Measurements from ENCODE around the gene TRIB2.

Gene TRIB2

GRCh38 chr2:12675352-12675795 is 41.4 kb upstream of the TRIB2 start:
- TF ChIP-seq, protein P1, sequence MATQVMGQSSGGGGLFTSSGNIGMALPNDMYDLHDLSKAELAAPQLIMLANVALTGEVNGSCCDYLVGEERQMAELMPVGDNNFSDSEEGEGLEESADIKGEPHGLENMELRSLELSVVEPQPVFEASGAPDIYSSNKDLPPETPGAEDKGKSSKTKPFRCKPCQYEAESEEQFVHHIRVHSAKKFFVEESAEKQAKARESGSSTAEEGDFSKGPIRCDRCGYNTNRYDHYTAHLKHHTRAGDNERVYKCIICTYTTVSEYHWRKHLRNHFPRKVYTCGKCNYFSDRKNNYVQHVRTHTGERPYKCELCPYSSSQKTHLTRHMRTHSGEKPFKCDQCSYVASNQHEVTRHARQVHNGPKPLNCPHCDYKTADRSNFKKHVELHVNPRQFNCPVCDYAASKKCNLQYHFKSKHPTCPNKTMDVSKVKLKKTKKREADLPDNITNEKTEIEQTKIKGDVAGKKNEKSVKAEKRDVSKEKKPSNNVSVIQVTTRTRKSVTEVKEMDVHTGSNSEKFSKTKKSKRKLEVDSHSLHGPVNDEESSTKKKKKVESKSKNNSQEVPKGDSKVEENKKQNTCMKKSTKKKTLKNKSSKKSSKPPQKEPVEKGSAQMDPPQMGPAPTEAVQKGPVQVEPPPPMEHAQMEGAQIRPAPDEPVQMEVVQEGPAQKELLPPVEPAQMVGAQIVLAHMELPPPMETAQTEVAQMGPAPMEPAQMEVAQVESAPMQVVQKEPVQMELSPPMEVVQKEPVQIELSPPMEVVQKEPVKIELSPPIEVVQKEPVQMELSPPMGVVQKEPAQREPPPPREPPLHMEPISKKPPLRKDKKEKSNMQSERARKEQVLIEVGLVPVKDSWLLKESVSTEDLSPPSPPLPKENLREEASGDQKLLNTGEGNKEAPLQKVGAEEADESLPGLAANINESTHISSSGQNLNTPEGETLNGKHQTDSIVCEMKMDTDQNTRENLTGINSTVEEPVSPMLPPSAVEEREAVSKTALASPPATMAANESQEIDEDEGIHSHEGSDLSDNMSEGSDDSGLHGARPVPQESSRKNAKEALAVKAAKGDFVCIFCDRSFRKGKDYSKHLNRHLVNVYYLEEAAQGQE (IDR thresholded peaks at IDR 0.05; ENCODE audit: insufficient read depth in 1 of 2, low read depth in 2 of 2, low read length in 2 of 2): 0 out of 4 replicates have a peak, but pooled peaks of 1 of the 2 experiments have one; percentile 12
- no peak for TF ChIP-seq SIN3A (IDR thresholded peaks at IDR 0.05; ENCODE audit: borderline replicate concordance, insufficient read depth, low read length)
- no peak for TF ChIP-seq POLR2AphosphoS5 (IDR thresholded peaks at IDR 0.05; ENCODE audit: low read depth, low read length)
- no peak for TF ChIP-seq TAF1 (IDR thresholded peaks at IDR 0.05; ENCODE audit: borderline replicate concordance, insufficient read depth, low read length)
- no peak for TF ChIP-seq FOXP2 (optimal IDR thresholded peaks at IDR 0.05; ENCODE audit: borderline replicate concordance, extremely low read depth, extremely low read length, insufficient read depth)

DNA sequence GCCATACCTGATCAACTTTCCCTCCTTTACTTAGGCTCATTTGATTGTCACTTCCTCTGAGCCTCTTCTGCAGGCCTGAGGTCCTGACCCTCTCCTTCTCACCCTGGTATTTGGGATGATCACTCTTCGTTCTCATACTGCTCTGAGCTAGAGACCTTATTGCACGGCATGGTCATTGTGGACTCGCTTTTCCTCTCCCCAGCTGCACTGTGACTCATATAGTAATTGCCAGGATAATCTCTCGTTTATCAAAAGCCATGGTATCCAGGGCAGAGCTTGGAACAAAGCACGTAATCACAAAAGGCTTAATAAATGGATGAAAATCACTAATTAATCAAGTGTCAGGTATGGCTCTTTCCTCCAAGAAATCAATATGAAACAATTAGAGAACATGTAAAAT is 40.9 kb upstream of the TRIB2 start:
- no peak for TF ChIP-seq POLR2AphosphoS5 (IDR thresholded peaks at IDR 0.05; ENCODE audit: low read depth, low read length)
- no peak for TF ChIP-seq TAF1 (IDR thresholded peaks at IDR 0.05; ENCODE audit: borderline replicate concordance, insufficient read depth, low read length)
- TF ChIP-seq SIN3A (IDR thresholded peaks at IDR 0.05; ENCODE audit: borderline replicate concordance, insufficient read depth, low read length): no peak
- TF ChIP-seq FOXP2 (optimal IDR thresholded peaks at IDR 0.05; ENCODE audit: borderline replicate concordance, extremely low read depth, extremely low read length, insufficient read depth): no peak

DNA sequence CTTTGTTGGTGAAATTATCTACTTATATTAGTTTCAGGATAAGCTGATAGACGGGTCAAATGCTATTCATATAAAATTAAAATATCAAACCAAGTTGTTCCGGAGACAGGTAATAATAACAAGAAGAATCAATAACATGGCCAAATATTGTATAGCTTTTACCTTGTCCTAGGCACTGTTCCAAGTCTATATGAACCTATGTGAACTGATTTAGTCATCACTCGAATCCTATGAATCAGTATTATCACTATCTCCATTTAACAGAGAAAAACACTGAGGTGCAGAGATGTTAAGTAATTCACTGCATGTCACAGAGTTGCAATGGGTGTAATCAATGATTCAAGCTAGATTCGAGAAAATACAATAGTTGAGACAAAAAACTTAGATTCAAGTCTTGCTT is 40.0 kb upstream of the TRIB2 start:
- TF ChIP-seq SIN3A (IDR thresholded peaks at IDR 0.05; ENCODE audit: borderline replicate concordance, insufficient read depth, low read length) (no peak), TAF1 (IDR thresholded peaks at IDR 0.05; ENCODE audit: borderline replicate concordance, insufficient read depth, low read length) (no peak)

DNA sequence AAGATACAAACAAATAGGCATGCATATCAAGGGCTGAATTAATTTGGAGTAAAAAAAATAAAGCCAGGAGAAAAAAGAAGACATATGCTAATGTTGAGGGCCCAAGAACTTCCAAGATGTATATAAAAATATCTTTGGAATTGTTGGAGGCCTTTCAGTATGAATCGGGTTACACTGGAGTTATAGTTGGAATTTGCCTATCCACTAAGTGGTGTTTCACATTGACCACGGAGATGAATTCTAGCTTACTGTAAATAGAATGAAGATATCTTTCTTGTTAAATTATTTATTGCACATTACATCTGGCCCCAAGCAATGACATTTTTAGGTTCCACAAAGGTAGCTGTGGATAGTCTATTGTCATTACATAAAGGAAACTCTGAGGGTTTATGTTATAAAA is 38.5 kb upstream of the TRIB2 start:
- no peak for TF ChIP-seq SIN3A (IDR thresholded peaks at IDR 0.05; ENCODE audit: borderline replicate concordance, insufficient read depth, low read length)

- TF ChIP-seq FOXP2 (optimal IDR thresholded peaks at IDR 0.05; ENCODE audit: borderline replicate concordance, extremely low read depth, extremely low read length, insufficient read depth) (no peak), POLR2AphosphoS5 (IDR thresholded peaks at IDR 0.05; ENCODE audit: low read depth, low read length) (no peak), SIN3A (IDR thresholded peaks at IDR 0.05; ENCODE audit: borderline replicate concordance, insufficient read depth, low read length) (no peak), TAF1 (IDR thresholded peaks at IDR 0.05; ENCODE audit: borderline replicate concordance, insufficient read depth, low read length) (no peak)
- TF ChIP-seq, protein P1 (IDR thresholded peaks at IDR 0.05; ENCODE audit: insufficient read depth in 1 of 2, low read depth in 2 of 2, low read length in 2 of 2): no peak
Observed at GRCh38 chr2:12679550-12680072, 37.1 kb upstream of the TRIB2 start.

DNA sequence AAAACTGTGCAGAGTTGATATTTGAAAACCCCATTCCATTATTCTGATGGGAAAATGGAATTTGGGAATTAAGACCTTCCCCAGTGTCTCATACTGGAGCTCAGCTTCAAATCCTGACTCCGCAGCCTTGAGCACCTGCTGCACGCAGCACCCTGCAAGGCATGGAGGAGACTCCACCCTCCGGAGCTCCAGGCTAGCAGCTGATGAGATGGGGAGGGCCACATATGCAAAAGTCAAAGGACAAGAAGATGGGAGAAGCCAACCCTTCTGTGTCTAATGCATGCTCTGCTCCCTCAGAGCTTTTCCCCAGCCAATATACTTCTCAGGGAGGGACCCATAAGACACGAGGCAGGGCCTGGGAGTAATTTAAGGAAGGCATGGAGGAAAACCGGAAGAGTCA is 34.7 kb upstream of the TRIB2 start:
- TF ChIP-seq TAF1 (IDR thresholded peaks at IDR 0.05; ENCODE audit: borderline replicate concordance, insufficient read depth, low read length): no peak
- TF ChIP-seq, protein P1 (IDR thresholded peaks at IDR 0.05; ENCODE audit: insufficient read depth in 1 of 2, low read depth in 2 of 2, low read length in 2 of 2): no peak

DNA sequence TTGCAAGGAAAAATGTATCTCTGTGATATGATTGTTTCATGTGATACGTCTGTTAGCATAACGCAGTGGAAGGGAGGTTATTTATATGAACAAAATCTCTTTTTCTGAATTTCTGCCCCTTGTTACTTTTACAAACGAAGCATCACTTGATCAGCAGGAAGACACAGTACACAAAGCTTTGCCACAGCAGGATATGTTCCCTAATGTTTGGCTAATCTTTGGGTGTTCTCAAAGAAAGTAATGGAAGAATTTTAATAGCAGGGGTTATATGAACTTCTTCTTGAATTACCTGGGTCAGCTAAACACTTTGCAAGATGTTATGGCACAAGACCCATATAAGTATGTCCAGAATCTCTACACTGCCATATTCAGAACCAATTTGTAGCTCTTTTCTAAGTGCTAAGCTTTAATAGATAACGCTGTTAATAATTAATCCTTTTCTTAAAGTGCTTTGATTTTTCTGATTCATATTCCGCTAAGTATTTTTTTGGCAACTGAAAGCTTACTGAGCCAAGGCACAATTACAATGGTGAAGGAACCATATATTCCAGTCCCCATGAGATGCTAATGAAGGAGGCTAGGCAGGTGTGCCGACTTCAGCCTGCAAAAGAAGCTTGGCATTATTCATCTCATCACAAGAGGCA is 33.2 kb upstream of the TRIB2 start:
- TF ChIP-seq, protein P1 (IDR thresholded peaks at IDR 0.05; ENCODE audit: insufficient read depth in 1 of 2, low read depth in 2 of 2, low read length in 2 of 2): no peak
- TF ChIP-seq TAF1 (IDR thresholded peaks at IDR 0.05; ENCODE audit: borderline replicate concordance, insufficient read depth, low read length) (no peak), FOXP2 (optimal IDR thresholded peaks at IDR 0.05; ENCODE audit: borderline replicate concordance, extremely low read depth, extremely low read length, insufficient read depth) (no peak)
